ENCODE data around the gene ARPC5L. TPM values are rescaled to one million over a fixed set of nuclear protein-coding genes. Genes with fewer than 3 reads are reported as not detected.
A peak's percentile ranks its signal among the peaks of the same experiment; 100 is the strongest.
"Not testable (repeated sequence)": the region's sequence is repeated elsewhere in the genome, so short reads cannot be mapped to it uniquely, and the experiment has no call there.

The ARPC5L gene
- polyA plus RNA-seq, 1 donor, result 44.4 TPM

- DNase-seq, result peak in 1 of 2 donors; percentile 5
- Histone ChIP-seq H3K27me3 (ENCODE audit: control insufficient read depth, insufficient read depth, low read length) (no peaks in the 10 kb centered on the region), H3K36me3 (ENCODE audit: control insufficient read depth, insufficient read depth, low read length) (no peaks in the 10 kb centered on the region), H3K4me1 (ENCODE audit: control insufficient read depth, insufficient read depth, low read length) (peaks cover 6% of the 10 kb centered on the region), H3K27ac (ENCODE audit: low read length) (no peak overlapping the region), H3K4me3 (ENCODE audit: low read length) (no peak overlapping the region), H3K9me3 (ENCODE audit: control insufficient read depth, low read depth, low read length) (no peaks in the 10 kb centered on the region)
- no CpG with 5 or more reads among the region's 18 CpGs for WGBS (ENCODE audit: insufficient coverage, low lambda C conversion rate)
These were observed 21.6 kb upstream of the ARPC5L start for GRCh38 chr9:124840300-124840833.

GRCh38 chr9:124841075-124841821 is 20.7 kb upstream of the ARPC5L start:
- peak in 1 of 2 donors; percentile 26 for DNase-seq
- no peak overlapping the region for H3K4me3 ChIP-seq (ENCODE audit: low read length)
- no CpG with 5 or more reads among the region's 14 CpGs for WGBS (ENCODE audit: insufficient coverage, low lambda C conversion rate)

GRCh38 chr9:124843456-124844034 is 18.4 kb upstream of the ARPC5L start:
- no peaks in the 10 kb centered on the region for H3K9me3 ChIP-seq (ENCODE audit: control insufficient read depth, low read depth, low read length)
- DNase-seq, result no peak
- peaks cover 3% of the 10 kb centered on the region for H3K4me1 ChIP-seq (ENCODE audit: control insufficient read depth, insufficient read depth, low read length)
- no peaks in the 10 kb centered on the region for H3K36me3 ChIP-seq (ENCODE audit: control insufficient read depth, insufficient read depth, low read length)
- H3K27me3 ChIP-seq (ENCODE audit: control insufficient read depth, insufficient read depth, low read length), result no peaks in the 10 kb centered on the region
- H3K27ac ChIP-seq (ENCODE audit: low read length), result no peak overlapping the region
- H3K4me3 ChIP-seq (ENCODE audit: low read length), result no peak overlapping the region
- WGBS (ENCODE audit: insufficient coverage, low lambda C conversion rate), result no CpG with 5 or more reads among the region's 11 CpGs

More at GRCh38 chr9:124841075-124841821, 20.7 kb upstream of the ARPC5L start:
- Histone ChIP-seq H3K36me3 (ENCODE audit: control insufficient read depth, insufficient read depth, low read length) (no peaks in the 10 kb centered on the region), H3K27me3 (ENCODE audit: control insufficient read depth, insufficient read depth, low read length) (no peaks in the 10 kb centered on the region), H3K27ac (ENCODE audit: low read length) (no peak overlapping the region), H3K9me3 (ENCODE audit: control insufficient read depth, low read depth, low read length) (no peaks in the 10 kb centered on the region), H3K4me1 (ENCODE audit: control insufficient read depth, insufficient read depth, low read length) (peaks cover 3% of the 10 kb centered on the region)

GRCh38 chr9:124844291-124844690 is 17.6 kb upstream of the ARPC5L start:
- no peak overlapping the region for H3K4me3 ChIP-seq (ENCODE audit: low read length)
- DNase-seq, result no peak
- WGBS (ENCODE audit: insufficient coverage, low lambda C conversion rate), result no CpG with 5 or more reads among the region's 4 CpGs
- no peak overlapping the region for H3K27ac ChIP-seq (ENCODE audit: low read length)
- peaks cover 3% of the 10 kb centered on the region for H3K4me1 ChIP-seq (ENCODE audit: control insufficient read depth, insufficient read depth, low read length)
- no peaks in the 10 kb centered on the region for H3K36me3 ChIP-seq (ENCODE audit: control insufficient read depth, insufficient read depth, low read length)
- H3K27me3 ChIP-seq (ENCODE audit: control insufficient read depth, insufficient read depth, low read length), result no peaks in the 10 kb centered on the region
- no peaks in the 10 kb centered on the region for H3K9me3 ChIP-seq (ENCODE audit: control insufficient read depth, low read depth, low read length)

GRCh38 chr9:124846467-124846866 is 15.5 kb upstream of the ARPC5L start:
- not testable (repeated sequence) for H3K27me3 ChIP-seq (ENCODE audit: control insufficient read depth, insufficient read depth, low read length); DNase-seq; H3K27ac ChIP-seq (ENCODE audit: low read length); H3K4me3 ChIP-seq (ENCODE audit: low read length); H3K9me3 ChIP-seq (ENCODE audit: control insufficient read depth, low read depth, low read length); H3K36me3 ChIP-seq (ENCODE audit: control insufficient read depth, insufficient read depth, low read length); H3K4me1 ChIP-seq (ENCODE audit: control insufficient read depth, insufficient read depth, low read length)
- 100% methylated on average over 2 of the region's 9 CpGs for WGBS (ENCODE audit: insufficient coverage, low lambda C conversion rate)

- Histone ChIP-seq H3K27ac (ENCODE audit: low read length) (no peak overlapping the region), H3K27me3 (ENCODE audit: control insufficient read depth, insufficient read depth, low read length) (no peaks in the 10 kb centered on the region), H3K9me3 (ENCODE audit: control insufficient read depth, low read depth, low read length) (no peaks in the 10 kb centered on the region), H3K36me3 (ENCODE audit: control insufficient read depth, insufficient read depth, low read length) (no peaks in the 10 kb centered on the region), H3K4me1 (ENCODE audit: control insufficient read depth, insufficient read depth, low read length) (peaks cover 4% of the 10 kb centered on the region), H3K4me3 (ENCODE audit: low read length) (no peak overlapping the region)
- no peak for DNase-seq
- WGBS (ENCODE audit: insufficient coverage, low lambda C conversion rate), result no CpG with 5 or more reads among the region's 6 CpGs
These were observed 15.0 kb upstream of the ARPC5L start for GRCh38 chr9:124846969-124847368.

- no peaks in the 10 kb centered on the region for H3K36me3 ChIP-seq (ENCODE audit: control insufficient read depth, insufficient read depth, low read length)
- no CpG with 5 or more reads among the region's 10 CpGs for WGBS (ENCODE audit: insufficient coverage, low lambda C conversion rate)
- peak; percentile 68 to 81 for DNase-seq
These were observed 12.1 kb upstream of the ARPC5L start for GRCh38 chr9:124849801-124850200.

GRCh38 chr9:124852121-124852828 is 9.7 kb upstream of the ARPC5L start:
- WGBS (ENCODE audit: insufficient coverage, low lambda C conversion rate), result no CpG with 5 or more reads among the region's 13 CpGs
- Histone ChIP-seq H3K36me3 (ENCODE audit: control insufficient read depth, insufficient read depth, low read length) (peaks cover 9% of the 10 kb centered on the region), H3K27ac (ENCODE audit: low read length) (no peak overlapping the region), H3K9me3 (ENCODE audit: control insufficient read depth, low read depth, low read length) (no peaks in the 10 kb centered on the region), H3K4me1 (ENCODE audit: control insufficient read depth, insufficient read depth, low read length) (peaks cover 13% of the 10 kb centered on the region), H3K27me3 (ENCODE audit: control insufficient read depth, insufficient read depth, low read length) (no peaks in the 10 kb centered on the region), H3K4me3 (ENCODE audit: low read length) (no peak overlapping the region)
- no peak for DNase-seq

More at GRCh38 chr9:124849801-124850200, 12.1 kb upstream of the ARPC5L start:
- peaks cover 13% of the 10 kb centered on the region for H3K4me1 ChIP-seq (ENCODE audit: control insufficient read depth, insufficient read depth, low read length)
- no peaks in the 10 kb centered on the region for H3K27me3 ChIP-seq (ENCODE audit: control insufficient read depth, insufficient read depth, low read length)
- H3K9me3 ChIP-seq (ENCODE audit: control insufficient read depth, low read depth, low read length), result no peaks in the 10 kb centered on the region
- no peak overlapping the region for H3K27ac ChIP-seq (ENCODE audit: low read length)
- H3K4me3 ChIP-seq (ENCODE audit: low read length), result no peak overlapping the region

GRCh38 chr9:124852829-124853531 is 8.9 kb upstream of the ARPC5L start, which contains the start of gene WDR38:
WDR38 (plus strand) TSS chr9:124853460; CDS start chr9:124853532, 72 bp downstream.
- DNase-seq, result peak; percentile 63 to 69
- H3K9me3 ChIP-seq (ENCODE audit: control insufficient read depth, low read depth, low read length), result no peaks in the 10 kb centered on the region
- no peak within 1 kb of the TSS for H3K27ac ChIP-seq (ENCODE audit: low read length)
- peak within 1 kb of the TSS; percentile 39 for H3K4me3 ChIP-seq (ENCODE audit: low read length)
- no peaks in the 10 kb centered on the region for H3K27me3 ChIP-seq (ENCODE audit: control insufficient read depth, insufficient read depth, low read length)
- peaks cover 16% of the 10 kb centered on the region for H3K36me3 ChIP-seq (ENCODE audit: control insufficient read depth, insufficient read depth, low read length)
- no CpG with 5 or more reads among the region's 51 CpGs for WGBS (ENCODE audit: insufficient coverage, low lambda C conversion rate)
- H3K4me1 ChIP-seq (ENCODE audit: control insufficient read depth, insufficient read depth, low read length), result peaks cover 13% of the 10 kb centered on the region

All from large intestine (tissue), 3 donors.